ENCODE results near the gene DBH. TPM values are rescaled to one million over a fixed set of nuclear protein-coding genes. Genes with fewer than 3 reads are reported as not detected.
A peak's percentile ranks its signal among the peaks of the same experiment; 100 is the strongest.

Gene DBH
- total and polyA plus RNA-seq, 8 donors: under 0.01 to 0.15 TPM; not detected in 6

DNA sequence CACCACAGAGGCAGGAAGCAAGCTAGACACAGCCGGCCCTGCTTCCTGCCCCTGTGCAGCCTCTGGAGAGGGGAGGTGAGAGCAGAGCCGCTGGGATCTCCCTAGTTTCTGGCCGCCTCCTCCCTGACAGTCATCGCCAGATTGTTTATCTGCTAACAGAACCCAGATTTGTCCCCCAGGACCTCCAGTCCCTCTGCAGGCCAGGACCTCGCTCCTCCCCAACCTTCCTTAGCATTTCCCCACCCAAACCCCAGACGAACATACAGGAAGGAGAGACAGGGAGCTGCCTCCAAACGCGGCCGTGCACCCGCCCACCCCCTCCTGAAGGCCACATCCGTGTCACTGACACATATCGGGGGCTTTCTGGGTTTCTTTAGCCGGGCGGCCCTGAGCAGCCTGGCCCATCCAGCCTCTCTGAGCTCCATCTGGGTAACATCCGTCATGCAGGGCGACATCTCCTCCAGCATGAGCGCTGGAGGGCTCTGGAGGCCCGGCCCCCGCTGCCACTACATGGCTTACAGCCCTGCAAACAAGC, 47.5 kb downstream of the DBH start:
- 49 to 59% (median 57%) methylated on average over 7 to 19 of the region's 19 CpGs for WGBS, 5 donors
- H3K27ac ChIP-seq: peak overlapping the region in 4 of 5 donors; percentile 9 to 68 (median 62)
- no peaks in the 10 kb centered on the region for H3K27me3 ChIP-seq
- peak in 1 of 2 donors; percentile 75 for DNase-seq
- intact Hi-C loops (cut with DNase I; ENCODE audit: low total_unique reads): no loop called here
- H3K4me3 ChIP-seq: no peak overlapping the region
- H3K36me3 ChIP-seq: no peaks in the 10 kb centered on the region
- no peaks in the 10 kb centered on the region for H3K9me3 ChIP-seq
- TF ChIP-seq, protein P1, sequence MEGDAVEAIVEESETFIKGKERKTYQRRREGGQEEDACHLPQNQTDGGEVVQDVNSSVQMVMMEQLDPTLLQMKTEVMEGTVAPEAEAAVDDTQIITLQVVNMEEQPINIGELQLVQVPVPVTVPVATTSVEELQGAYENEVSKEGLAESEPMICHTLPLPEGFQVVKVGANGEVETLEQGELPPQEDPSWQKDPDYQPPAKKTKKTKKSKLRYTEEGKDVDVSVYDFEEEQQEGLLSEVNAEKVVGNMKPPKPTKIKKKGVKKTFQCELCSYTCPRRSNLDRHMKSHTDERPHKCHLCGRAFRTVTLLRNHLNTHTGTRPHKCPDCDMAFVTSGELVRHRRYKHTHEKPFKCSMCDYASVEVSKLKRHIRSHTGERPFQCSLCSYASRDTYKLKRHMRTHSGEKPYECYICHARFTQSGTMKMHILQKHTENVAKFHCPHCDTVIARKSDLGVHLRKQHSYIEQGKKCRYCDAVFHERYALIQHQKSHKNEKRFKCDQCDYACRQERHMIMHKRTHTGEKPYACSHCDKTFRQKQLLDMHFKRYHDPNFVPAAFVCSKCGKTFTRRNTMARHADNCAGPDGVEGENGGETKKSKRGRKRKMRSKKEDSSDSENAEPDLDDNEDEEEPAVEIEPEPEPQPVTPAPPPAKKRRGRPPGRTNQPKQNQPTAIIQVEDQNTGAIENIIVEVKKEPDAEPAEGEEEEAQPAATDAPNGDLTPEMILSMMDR (IDR thresholded peaks at IDR 0.05): no peak
- TF ChIP-seq POLR2AphosphoS5 (IDR thresholded peaks at IDR 0.05): no peak
- no peak for TF ChIP-seq EP300 (IDR thresholded peaks at IDR 0.05)
- TF ChIP-seq POLR2A (IDR thresholded peaks at IDR 0.05): no peak
- peaks cover 0 to 21% (median 12%) of the 10 kb centered on the region in 4 donors for H3K4me1 ChIP-seq

DNA sequence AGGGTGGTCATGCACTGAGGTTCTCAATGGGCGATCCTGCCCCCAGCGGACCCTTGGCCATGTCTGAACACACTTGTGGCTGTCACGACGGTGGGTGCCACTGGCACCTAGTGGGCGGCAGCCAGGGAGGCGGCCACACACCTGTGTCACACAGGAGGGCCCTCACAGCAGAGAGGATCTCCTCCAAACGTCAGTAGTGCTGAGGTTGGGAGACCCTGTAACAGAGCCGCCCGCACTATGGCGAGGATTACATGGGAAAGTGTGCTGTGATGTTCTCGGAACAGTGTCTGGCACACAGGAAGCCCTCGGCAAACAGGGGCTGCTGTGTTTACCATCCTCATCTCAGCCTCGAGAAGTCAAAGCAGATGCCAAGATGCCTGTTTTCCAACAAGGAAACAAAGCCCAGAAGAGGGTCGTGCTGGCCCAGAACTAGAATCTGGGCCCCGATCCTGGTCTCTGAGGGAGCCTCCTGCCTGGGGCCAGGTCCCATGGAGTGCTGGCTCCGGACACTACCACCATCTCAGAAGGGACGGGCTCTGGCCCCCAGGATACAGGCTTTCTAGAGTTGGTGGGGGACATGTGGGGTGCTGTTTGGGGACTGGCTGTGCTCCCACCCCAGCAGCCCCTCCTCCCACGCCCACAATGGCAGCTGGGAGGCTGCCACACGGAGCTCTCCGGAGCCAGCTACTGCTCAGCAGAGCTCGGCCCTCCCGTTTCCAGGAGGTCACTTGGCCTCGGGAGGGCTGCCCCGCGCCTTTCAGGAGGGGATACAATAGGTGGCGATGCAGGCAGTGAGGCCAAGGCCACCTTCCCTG, 48.2 kb downstream of the DBH start:
- Histone ChIP-seq H3K27ac (peak overlapping the region in 3 of 5 donors; percentile 61 to 68 (median 64)), H3K27me3 (no peaks in the 10 kb centered on the region), H3K4me3 (no peak overlapping the region), H3K9me3 (no peaks in the 10 kb centered on the region), H3K36me3 (no peaks in the 10 kb centered on the region), H3K4me1 (peaks cover 0 to 21% (median 12%) of the 10 kb centered on the region in 4 donors)
- DNase-seq: peak in 1 of 2 donors; percentile 39
- WGBS, 5 donors: 71 to 74% (median 72%) methylated on average over 24 to 26 of the region's 26 CpGs; no CpG with 5 or more reads in 1 of the 5 donors
- intact Hi-C loops (cut with DNase I; ENCODE audit: low total_unique reads): no loop called here
- TF ChIP-seq POLR2AphosphoS5 (IDR thresholded peaks at IDR 0.05): no peak
- TF ChIP-seq POLR2A (IDR thresholded peaks at IDR 0.05): no peak
- TF ChIP-seq, protein P1 (IDR thresholded peaks at IDR 0.05): no peak
- TF ChIP-seq EP300 (IDR thresholded peaks at IDR 0.05): no peak

DNA sequence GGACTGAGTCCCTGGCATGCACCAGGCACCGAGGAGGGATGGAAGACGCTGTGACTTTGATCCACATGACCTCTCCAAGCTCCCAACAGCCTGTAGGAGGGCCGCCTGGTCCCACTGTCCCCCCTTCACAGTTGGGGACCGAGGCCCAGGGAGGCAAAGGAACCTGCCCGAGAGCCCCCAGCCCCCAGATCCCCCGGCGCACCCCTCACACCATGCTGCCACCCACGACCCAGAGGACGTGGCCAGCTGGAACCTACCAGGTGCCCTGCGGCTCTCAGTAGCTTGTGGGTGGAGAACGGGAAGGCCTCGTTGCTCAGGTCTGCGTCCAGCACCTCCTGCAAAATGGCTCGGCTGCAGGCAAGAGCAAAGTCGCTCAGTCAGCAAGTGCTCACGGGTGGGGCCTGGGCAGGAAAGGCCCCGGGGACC, 48.8 kb downstream of the DBH start:
- DNase-seq: no peak
- Histone ChIP-seq H3K36me3 (no peaks in the 10 kb centered on the region), H3K9me3 (no peaks in the 10 kb centered on the region), H3K4me1 (peaks cover 0 to 21% (median 12%) of the 10 kb centered on the region in 4 donors), H3K27me3 (no peaks in the 10 kb centered on the region), H3K27ac (no peak overlapping the region), H3K4me3 (no peak overlapping the region)
- intact Hi-C loops (cut with DNase I; ENCODE audit: low total_unique reads): no loop called here
- TF ChIP-seq EP300 (IDR thresholded peaks at IDR 0.05) (no peak), POLR2AphosphoS5 (IDR thresholded peaks at IDR 0.05) (no peak), POLR2A (IDR thresholded peaks at IDR 0.05) (no peak)
- TF ChIP-seq, protein P1 (IDR thresholded peaks at IDR 0.05): no peak
- WGBS, 5 donors: 79 to 88% (median 85%) methylated on average over 8 to 17 of the region's 17 CpGs

DNA sequence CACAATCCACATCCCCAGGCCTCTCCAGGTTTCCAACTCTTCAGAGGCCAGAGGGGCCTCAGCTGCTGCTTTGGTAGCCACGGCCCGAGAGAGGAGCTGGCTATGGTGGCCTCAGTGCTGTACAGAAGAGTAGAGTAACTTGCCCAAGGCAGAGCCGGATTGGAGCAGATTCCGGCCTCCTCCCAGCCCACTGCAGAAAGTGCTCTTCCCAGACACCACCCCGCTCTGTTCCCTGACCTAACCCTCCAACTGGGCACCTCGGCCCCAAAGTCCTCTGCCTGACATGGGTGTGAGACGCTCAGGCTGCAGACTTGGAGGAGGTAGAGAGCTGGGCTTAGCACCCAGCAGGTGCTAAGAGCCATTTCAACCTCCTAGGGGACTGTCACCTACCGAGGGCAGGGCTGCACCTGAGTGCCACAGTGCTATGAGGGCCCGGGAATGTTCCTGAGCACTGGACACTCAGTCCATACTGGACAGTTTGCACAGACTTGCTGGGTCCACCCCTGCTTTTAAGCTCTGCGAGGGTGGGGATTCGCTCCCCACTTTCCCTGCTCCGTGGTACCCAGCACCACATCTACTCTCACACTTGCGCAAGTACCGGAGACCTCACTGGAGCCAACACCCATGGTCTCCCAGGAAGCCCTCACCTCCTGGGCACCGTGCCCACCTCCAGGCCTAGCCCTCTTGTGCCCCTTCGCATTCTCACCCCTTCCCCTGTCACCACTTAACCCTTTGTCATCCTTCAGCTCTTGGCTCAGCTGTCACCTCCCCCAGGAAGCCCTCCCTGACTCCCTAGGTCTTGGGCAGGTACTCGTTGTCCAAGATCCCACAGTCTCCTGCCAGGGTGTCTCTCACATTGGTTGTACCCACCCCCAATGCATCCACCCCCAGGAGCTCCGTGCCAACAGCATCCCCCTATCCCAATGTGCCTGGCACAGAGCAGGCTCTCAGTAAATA, 49.8 kb downstream of the DBH start:
- H3K36me3 ChIP-seq: no peaks in the 10 kb centered on the region
- peaks cover 0 to 21% (median 12%) of the 10 kb centered on the region in 4 donors for H3K4me1 ChIP-seq
- no peak overlapping the region for H3K4me3 ChIP-seq
- DNase-seq: no peak
- 84 to 90% (median 86%) methylated on average over 9 to 18 of the region's 18 CpGs for WGBS, 5 donors
- no peak overlapping the region for H3K27ac ChIP-seq
- no peaks in the 10 kb centered on the region for H3K9me3 ChIP-seq
- no peak for TF ChIP-seq POLR2AphosphoS5 (IDR thresholded peaks at IDR 0.05)
- TF ChIP-seq, protein P1 (IDR thresholded peaks at IDR 0.05): no peak
- TF ChIP-seq POLR2A (IDR thresholded peaks at IDR 0.05): no peak
- no peak for TF ChIP-seq EP300 (IDR thresholded peaks at IDR 0.05)
- H3K27me3 ChIP-seq: no peaks in the 10 kb centered on the region
- intact Hi-C loops (cut with DNase I; ENCODE audit: low total_unique reads): no loop called here

Data from stomach (tissue), 9 donors.